KBM-7 (cell line): ENCODE results near the gene POLR2F.
"Not testable (repeated sequence)": the region's sequence is repeated elsewhere in the genome, so short reads cannot be mapped to it uniquely, and the experiment has no call there.

Experiments
- DNase-seq: peaks from one replicate; pipeline ENCODE4 v3.0.0-alpha.2; 2015
- in situ Hi-C: fragments of 300-500 bp; cut with MboI; formaldehyde crosslinking; loops from 2 replicates; pipeline ENCODE4 v1.14.3; 2020; ENCODE audit warnings: low sequenced_read_pairs, low pct_unique_long_range_greater_than_20kb, mixed read lengths

The POLR2F gene

DNA sequence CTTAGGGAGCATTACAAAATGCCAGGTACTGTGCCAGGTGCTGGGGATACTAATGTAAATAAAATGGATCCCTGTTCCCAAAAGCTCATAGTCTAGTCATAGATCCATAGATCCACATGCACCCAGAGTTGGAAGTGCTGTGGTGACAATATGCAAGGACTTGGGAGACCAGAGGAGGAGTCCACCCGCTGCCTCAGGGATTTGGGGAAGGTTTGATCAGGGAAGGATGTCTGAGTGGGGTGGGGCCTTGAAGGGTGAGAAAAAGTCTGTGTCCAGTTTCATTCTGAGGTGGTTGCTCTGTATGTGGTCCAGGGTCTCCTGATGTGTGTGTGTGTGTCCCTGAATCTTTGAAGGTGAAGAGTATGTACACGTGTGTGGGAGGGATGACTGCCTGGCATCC, 21.7 kb downstream of the POLR2F start:
- in situ Hi-C loops: no loop called here
- DNase-seq: no peak

GRCh38 chr22:37976022-37976421, 22.5 kb downstream of the POLR2F start:
- in situ Hi-C loops, DNase-seq: not testable (repeated sequence)

GRCh38 chr22:37976547-37976946, 23.0 kb downstream of the POLR2F start:
- in situ Hi-C loops: no loop called here
- no peak for DNase-seq

- in situ Hi-C loops: no loop called here
- DNase-seq: no peak
Measured at GRCh38 chr22:37979782-37980181, 26.3 kb downstream of the POLR2F start.

DNA sequence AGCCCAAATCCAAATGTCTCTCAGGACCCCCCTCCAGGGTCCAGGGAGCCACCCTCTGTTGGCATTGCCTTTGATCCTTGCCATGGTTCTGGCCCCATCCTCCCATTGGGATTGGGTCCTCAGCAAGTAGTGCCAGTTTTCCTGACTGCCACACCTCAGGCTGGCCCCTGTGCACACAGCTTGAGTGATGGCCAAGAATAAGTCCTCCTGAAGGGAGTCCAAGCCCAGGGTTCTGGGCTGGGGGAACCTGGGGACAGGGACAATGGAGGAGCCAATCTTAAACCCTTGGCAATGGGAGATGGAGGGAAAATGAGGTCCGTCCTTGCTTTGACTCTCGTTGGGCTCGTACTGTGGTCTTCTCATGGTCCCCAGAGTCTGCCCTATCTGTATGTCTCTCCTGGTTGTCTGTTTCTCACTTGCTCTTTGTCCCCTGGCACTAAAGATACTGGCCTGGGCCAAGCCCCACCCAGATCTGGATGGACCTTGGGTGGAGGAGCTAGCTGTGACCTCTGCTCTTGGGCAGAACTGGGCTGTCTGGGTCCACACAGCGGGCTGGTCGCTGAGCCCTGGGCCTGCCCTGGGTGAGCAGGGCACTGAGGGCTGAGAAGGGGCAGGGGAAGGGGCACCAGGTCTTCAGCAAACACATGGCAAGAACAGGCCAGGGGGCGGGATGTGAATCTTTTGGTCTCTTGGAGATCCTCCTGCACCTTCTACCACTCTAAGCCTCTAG, 27.9 kb downstream of the POLR2F start:
- in situ Hi-C loops: no loop called here

DNA sequence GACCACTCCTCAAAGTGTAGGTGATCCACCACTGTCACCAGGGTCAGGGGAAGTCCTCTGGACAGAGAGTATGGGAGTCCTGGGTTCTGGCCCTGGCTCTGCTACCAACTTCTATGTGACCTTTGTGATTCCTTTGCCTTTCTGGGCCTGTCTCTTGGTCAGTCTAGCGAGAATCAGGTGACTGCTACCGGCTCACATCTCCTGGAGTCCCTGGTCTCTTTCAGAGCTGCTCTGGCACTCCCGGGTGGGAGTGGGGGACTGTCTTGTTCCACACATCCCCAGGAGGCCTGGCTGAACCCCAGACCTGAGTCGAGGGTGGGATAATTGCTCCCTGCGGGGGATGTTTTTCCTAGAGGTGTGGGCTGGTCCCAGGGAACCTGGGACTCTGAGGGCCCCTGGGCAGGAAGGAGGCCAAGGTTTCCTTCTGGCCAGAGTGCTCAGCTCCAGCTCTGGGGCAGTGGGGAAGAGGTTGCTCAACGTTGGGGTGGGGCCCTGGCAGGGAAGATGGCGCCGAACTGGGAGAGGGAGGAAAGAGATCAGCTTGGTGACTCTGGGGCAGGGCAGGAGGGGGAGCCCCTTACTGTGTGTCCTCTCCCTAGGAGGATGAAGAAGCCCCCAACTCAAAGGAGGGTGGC, 28.8 kb downstream of the POLR2F start:
- no peak for DNase-seq
- in situ Hi-C loops: no loop called here

More for the DNA sequence above, 27.9 kb downstream of the POLR2F start:
- DNase-seq: no peak

GRCh38 chr22:37982938-37983859, 29.7 kb downstream of the POLR2F start:
- in situ Hi-C loops: no loop called here

GRCh38 chr22:37983860-37984791, 30.6 kb downstream of the POLR2F start, which contains the start of gene SOX10:
SOX10 (minus strand) TSS chr22:37984555; CDS start chr22:37983784, 771 bp downstream.
- in situ Hi-C loops: no loop called here
- no peak for DNase-seq

More at GRCh38 chr22:37982938-37983859, 29.7 kb downstream of the POLR2F start:
- no peak for DNase-seq

GRCh38 chr22:37985050-37985585, 31.6 kb downstream of the POLR2F start:
- no peak for DNase-seq
- in situ Hi-C loops: no loop called here

GRCh38 chr22:37985751-37986281, 32.3 kb downstream of the POLR2F start:
- in situ Hi-C loops: no loop called here
- no peak for DNase-seq

DNA sequence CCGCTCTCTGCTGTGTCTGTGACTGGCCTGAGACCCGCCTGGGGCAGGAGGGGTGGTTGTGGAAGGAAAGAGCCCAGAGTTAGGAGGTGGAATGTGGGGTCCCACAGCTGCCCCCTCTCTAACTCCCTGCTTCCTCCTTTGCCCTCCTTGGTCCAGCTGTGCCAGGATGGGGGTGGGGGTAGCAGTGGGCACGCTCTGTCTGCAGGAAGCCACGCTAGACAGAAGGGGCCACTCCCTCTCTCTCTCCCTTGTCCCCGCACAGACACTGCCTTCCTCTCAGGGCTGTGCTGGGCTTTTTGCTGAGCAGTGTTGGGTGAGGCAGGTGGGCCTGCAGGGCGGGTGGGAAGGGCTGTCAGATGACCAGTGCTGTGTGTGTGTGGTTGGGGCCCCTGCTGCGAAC, 32.9 kb downstream of the POLR2F start:
- no peak for DNase-seq
- in situ Hi-C loops: no loop called here

GRCh38 chr22:37989146-37990045, 35.9 kb downstream of the POLR2F start:
- in situ Hi-C loops: no loop called here
- DNase-seq: no peak

DNA sequence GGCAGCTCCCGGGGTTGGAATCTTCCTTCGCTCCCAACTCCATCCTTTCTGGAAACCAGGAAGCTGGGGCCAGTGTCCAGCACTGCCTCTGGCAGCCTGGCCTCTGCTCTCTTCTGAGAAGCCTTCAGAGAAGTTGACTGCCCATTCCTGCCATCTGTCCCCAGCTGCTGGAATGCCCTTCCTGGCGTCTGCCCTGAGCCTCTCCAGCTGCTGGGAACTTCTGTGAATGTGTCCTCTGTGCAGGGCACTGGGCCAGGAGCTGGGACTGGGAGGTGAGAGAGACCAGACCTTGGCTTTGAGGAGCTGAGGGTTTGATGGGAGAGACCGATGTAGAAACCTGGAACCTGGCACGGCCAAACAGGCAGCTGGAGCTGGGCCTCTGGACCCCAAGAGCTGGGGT, 36.8 kb downstream of the POLR2F start:
- no peak for DNase-seq
- in situ Hi-C loops: no loop called here

GRCh38 chr22:37990862-37991261, 37.4 kb downstream of the POLR2F start:
- in situ Hi-C loops: no loop called here
- DNase-seq: no peak

GRCh38 chr22:37991731-37992442, 38.4 kb downstream of the POLR2F start:
- in situ Hi-C loops: no loop called here
- no peak for DNase-seq

DNA sequence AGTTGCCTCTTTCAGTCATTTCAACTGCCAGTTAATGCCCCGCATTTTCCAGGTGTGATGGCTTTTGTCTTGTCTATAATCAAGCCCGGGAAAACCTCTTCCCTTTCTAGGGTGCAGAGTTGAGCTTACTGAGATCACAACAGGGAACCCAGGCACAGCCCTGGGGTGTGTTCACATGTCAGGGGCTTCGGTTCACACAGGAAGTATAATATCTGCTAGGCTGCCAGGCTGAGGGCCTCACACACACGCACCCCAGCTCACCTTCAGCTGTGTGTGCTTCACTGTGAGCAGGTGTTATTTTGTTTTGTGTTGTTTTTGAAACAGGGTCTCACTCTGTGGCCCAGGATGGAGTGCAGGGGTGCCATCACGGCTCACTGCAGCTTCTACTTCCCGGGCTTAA, 40.5 kb downstream of the POLR2F start:
- DNase-seq: no peak

GRCh38 chr22:37994982-37995381, 41.5 kb downstream of the POLR2F start:
- in situ Hi-C loops: no loop called here
- no peak for DNase-seq

More for the DNA sequence above, 40.5 kb downstream of the POLR2F start:
- in situ Hi-C loops: no loop called here
